Stimulated activated CD8-positive, alpha-beta memory T cell treated with anti-CD3 and anti-CD28 coated beads, Interleukin-15, amount 100 ng/mL, for 24 hours (primary cell): Measurements from ENCODE around the gene AQP6.
"Not testable (repeated sequence)": the region's sequence is repeated elsewhere in the genome, so short reads cannot be mapped to it uniquely, and the experiment has no call there.

ENCODE experiments used
- DNase-seq: peaks from one replicate; pipeline ENCODE4 v3.0.0-alpha.2; 2020; ENCODE audit warnings: low read depth

Gene AQP6

DNA sequence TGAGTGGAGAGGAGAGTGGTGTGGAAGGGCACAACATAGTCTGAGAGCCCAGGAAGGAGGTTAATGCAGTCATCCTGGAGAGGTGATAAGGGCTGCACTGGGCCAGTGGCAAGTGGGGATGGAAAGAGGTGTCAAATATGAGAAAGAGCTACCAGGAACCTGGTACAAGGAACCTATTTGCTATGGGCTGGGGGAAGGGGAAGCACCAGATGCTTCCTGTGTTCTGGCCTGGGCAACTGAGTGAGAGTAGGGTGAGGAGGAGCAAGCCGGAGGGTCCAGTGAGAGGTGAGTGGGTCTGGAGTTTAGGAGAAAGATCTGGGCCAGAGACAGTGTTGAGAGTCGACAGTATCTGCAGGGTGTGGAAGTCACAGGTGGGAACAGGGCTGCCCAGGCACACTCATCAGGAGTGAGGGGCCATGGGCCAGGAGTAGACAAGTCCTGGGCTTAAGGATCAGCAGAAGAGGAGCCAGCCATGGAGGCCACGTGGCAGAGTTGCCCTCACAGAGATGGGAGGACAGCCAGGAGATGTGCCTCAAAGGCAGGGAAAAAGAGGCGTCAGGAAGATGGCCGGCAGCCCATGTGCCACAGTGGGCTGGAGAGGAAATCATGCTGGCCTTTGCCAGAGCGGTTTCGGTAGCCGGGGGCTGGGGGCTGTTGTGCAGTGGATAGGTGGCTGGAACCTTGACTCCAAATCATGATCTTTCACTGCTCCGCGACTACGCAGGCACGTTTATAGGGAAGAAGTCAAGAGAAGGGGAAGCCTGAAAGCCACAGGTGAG is 2.9 kb upstream of the AQP6 start:
- DNase-seq: no peak

DNA sequence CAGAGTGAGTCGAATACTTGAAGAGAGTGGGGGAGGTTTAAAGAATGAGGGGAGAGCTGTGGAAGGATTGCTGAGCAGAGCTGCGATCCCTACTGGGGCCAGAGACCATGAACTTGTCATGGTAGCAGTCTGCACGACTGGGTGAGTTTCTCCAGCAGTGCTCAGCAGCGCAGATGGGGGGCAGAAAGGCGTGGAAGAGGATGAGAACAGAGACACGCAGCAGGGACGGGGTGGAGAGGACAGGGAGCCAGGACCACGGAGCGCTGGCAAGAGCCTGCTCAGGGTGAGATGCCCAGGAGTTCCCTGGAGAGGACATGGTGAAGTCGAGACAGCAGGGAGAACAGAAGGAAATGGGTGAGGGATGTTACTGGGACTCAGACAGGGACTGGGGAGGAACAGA is 2.1 kb upstream of the AQP6 start:
- no peak for DNase-seq

DNA sequence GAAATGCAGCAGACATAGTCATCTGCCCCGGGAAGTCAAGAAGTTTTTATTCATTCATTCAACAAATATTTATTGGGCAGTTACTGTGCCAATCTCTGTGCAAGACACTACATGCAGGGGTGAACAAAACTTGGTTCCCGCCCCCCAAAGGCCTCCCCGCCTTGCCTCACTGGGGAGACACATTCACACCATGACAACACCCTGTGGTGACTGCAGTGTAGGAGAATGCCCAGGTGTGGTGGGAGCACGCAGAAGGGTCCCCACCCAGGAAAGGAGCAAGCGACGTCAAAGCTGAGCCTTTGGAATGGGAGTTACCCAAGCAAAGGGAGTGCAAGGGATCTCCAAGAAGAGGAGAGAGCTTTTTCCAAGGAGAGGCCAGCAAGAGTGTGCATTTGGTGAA is 1.6 kb upstream of the AQP6 start:
- no peak for DNase-seq

DNA sequence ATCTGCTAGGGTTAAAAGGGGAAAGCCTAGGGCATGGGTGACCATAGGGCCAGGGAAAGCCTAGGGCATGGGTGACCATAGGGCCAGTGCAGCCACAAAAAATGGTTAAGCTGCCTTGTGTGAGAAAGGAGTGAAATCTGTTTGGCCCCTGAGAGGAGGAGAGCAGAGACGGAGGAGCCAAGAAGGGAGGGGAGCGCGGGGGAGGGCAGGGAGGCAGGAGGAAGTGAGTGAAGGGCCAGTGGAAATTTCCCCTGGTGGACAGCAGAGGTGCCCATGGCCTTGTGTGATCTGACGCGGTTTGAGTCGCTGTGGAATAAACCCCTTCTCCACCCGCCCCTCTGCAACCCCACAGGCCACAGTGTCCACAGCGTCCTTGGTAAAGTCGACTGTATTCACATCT is 618 bp upstream of the AQP6 start:
- no peak for DNase-seq

DNA sequence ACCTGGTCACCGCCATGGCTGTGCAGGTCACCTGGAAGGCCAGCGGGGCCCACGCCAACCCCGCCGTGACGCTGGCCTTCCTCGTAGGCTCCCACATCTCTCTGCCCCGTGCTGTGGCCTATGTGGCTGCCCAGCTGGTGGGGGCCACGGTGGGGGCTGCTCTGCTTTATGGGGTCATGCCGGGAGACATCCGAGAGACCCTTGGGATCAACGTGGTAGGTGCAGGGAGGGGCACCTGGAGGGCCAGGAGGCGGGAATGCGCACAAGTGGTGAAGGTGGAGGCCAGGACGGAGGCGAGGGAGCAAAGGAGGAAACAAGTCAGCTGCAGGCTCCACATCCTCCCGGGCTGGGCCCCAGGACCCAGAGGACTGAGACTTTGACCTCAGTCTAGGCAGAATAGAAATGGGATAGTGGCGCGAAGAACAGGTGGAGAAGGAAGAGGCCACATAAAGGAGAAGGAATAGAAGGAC is 649 bp downstream of the AQP6 start:
- DNase-seq: no peak

DNA sequence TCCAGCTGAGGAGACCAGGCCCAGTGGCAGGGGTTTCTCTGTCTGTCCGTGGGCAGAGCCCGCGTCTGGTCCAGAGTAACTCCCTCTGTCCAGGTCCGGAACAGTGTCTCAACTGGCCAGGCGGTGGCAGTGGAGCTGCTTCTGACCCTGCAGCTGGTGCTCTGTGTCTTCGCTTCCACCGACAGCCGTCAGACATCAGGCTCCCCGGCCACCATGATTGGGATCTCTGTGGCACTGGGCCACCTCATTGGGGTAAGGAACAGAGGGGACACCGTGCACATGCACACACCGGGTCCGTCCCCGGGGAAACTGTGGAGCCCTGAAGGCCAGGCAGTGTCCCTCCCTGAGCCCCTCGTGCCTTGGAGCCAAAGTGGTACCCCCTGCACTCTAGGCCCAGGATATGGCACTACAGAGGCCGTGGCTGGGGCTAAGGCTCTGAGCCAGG is 1.5 kb downstream of the AQP6 start:
- no peak for DNase-seq

DNA sequence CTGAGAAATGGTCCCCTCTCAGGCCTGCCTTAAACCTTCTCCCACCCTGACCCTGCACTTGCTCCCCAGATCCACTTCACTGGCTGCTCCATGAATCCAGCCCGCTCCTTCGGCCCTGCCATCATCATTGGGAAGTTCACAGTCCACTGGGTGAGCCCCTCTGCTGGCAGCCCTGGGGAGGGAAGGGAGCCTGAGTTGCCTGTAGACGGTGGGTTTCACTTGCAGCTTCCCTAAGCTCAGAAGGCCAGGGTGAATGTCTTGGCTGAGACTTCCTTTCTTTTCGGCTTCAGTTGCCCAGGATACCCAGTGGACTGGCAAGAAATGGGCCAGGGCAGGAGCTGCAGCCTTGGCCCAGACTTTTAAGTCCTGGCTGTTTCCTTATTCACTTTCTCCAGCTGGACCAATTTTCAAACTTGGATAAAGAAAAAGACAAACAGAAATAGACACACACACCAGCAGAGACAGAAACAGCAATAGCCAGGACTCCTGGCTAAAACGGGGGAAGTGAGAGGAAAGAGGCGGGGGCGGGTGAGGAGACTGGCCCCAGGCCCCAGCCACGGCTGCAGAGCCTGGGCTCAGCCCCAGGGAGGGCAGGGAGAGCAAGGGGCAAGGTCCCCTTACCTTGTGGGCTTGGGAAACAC is 2.0 kb downstream of the AQP6 start:
- DNase-seq: no peak

DNA sequence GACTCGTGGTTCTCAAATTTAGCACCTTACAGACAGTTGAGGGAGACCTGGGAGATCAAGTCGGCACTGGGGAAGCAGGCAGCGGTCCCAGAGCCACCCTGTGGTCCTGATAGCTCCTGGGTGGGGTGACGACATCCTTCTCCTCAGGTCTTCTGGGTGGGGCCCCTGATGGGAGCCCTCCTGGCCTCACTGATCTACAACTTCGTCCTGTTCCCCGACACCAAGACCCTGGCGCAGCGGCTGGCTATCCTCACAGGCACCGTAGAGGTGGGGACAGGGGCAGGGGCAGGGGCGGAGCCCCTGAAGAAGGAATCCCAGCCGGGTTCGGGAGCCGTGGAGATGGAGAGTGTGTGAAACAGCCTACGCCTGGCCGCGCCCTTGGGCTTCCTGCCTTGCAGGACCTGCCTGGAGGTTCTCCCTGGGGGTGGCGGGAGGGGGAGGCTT is 2.6 kb downstream of the AQP6 start:
- DNase-seq: no peak

DNA sequence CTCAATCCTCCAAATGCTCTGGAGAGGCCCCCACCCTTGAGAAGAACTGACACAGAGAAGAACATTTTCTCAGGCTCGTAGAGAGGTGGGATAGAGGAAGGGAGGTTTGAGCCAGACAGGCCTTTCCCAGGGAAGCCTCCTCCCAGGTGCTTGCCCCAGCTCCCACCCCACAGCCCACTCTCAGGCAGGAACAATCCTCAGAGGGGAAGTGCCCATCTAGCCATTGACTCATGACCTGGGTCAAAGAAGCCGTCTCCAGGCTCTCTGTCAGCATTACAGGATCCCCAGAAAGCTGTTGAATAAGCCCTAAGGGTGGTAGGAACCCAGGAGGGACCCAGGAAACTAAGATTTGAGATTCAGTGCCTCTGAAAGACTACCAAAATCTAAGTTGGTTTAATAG is 3.8 kb downstream of the AQP6 start:
- no peak for DNase-seq

DNA sequence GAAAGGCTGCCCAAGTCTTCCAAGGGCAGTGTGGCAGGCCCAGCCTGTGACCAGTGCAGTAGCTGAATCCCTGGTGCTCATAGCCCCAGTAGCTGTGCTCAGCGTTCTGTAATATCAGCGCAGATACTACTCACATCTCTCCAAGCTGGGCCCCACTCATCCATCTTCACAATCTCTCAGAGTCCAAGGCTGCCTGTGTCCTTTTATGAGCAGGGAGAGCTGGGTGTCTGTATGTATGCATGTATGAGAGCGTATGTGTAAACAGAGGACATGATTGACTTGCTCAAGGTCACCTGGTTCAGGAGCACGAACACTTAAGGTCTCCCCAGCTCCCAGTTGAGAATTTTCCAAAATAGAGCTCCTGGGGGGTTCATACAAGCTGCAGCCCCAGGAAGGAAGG is 5.4 kb downstream of the AQP6 start:
- no peak for DNase-seq

DNA sequence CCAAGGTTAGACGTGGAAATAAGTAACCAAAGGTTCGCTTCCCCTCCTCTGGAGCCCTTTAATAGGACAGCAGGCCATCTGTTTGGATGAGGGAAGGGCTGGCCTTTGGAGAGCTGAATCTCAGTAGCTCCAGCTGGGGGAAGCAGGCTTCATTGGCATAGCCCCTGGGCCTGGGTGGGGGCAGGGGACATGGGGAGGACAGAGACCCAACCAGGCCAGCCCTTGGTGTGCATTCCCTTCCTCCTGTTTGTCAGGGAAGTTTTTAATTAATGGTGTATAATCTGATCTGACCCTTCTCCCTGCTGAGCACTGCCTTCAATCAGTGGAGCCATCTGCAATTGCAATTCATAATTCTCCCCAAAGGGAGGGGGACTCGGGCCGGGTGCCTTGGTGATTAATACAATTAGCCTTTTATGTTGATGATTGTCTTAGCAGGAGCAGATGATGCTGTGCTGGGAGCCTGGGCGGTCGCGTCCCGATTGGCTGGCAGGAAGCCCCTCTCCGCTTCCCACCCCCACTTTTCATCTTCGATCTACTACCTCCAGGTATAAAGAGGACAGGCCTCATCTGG is 6.4 kb downstream of the AQP6 start:
- DNase-seq: no peak

DNA sequence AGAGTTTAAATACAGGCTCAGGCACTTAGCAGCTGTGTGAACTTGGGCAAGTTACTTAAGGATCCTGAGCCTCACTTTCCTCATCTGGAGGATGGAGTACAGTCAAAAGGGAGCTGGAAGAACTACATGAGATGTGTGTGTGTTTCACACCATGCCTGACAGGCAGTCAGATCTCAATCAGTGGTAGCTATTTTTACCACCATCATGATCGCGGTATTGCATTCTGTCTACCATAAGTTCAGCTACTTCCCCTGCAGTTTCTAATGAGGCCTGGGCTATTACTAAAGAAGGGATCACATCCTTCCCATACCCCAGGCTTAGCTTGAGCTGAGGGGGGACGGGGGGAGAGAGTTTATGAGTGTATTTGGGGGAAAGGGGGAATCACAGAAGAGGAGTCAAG is 7.0 kb downstream of the AQP6 start:
- DNase-seq: no peak

DNA sequence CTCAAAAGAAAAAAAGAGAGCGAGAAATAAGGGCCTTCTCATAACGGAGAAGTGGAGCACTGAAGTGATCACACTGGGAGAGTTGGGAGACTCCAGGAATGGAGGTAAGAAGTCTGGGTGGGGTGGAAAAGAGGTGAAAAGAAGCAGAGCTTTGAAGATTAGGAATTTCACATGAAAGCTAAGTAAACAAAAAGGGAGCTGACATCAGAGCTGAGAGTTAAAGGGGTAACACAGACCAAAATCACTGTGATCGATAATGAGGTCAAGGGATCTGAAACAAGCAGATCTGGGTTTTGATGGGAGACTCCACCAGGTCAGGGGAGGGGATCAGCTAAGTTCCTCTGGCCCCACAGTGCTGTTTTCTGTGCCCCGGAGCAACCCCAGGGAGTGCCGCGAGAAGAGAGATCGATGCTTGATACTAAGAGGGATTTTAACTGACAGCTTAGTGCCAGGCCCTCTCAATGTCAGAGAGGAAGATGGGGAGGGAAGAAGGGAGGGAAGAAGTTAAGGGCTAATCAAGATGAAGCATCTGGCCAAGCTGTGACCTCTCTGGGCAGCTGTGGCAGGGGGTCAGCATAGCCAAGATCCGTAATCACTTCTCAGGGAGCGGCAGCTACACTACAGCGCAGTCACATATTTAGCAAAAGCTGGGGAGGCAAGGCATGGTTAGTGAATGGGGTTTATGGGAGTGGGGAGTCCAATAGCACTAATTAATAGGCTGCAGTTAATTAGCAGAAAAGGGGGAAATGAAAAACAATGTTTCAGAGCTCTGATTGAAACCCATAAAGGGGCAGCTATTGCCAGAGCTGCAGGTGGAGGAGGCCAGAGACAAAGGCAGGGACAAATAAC is 8.0 kb downstream of the AQP6 start:
- no peak for DNase-seq

DNA sequence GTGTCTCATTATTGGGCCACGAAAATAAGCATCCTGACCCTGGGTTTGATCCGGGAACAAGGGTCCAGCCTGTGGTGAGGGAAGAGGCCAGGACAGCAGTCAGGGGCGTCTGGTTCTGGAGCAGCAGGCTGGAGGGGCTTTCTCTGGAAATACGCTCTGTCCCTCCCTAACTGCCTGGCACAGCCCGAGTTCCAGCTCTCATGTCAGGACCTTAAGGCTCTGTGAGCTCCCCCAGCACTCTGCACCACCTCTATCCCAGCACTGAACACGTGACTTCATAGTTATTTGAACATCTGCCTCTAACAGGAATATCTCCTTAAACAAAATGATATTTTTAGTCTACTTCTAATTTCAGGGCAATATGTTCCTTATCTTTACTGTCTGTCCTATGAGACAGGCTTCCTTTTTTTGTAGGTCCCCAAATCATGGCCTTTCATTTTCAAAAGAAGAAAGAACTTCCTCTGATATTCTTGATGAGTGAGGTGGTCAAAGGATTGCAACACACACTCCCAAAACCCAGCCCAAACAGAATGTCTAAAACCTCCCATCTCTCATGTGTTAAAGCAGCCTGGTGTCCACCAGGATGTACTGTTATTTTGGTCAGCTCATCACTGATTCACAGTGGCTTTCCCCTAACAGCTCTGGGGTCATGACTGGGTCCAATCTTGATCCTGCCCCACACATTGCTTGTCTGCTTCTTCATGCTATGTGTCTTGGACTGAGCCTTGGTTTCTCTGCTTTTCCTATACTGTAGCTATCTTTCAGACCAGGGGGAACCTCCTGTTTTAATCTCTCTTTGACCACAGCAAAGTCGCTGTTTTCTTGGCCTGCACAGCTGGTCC is 9.7 kb downstream of the AQP6 start:
- DNase-seq: no peak

DNA sequence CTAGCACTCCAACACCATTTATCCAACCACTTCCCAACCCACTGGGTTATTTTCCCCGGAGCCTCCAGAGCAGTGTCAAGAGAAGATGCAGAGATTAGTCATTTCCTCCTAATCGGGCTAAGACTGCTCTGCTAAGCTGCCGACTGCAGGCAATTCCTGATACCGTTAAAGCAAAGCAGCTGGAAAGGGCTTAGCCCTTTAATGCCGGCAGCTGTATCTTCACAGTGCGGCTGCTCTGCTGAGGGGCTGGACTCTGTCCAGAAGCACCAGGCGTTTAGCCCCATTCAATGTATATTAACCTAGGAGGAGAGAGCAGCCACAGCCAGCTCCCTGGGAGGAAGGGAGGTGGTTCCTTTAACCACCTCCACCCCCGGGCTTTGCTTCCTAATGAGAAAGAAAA is 11.1 kb downstream of the AQP6 start:
- no peak for DNase-seq

DNA sequence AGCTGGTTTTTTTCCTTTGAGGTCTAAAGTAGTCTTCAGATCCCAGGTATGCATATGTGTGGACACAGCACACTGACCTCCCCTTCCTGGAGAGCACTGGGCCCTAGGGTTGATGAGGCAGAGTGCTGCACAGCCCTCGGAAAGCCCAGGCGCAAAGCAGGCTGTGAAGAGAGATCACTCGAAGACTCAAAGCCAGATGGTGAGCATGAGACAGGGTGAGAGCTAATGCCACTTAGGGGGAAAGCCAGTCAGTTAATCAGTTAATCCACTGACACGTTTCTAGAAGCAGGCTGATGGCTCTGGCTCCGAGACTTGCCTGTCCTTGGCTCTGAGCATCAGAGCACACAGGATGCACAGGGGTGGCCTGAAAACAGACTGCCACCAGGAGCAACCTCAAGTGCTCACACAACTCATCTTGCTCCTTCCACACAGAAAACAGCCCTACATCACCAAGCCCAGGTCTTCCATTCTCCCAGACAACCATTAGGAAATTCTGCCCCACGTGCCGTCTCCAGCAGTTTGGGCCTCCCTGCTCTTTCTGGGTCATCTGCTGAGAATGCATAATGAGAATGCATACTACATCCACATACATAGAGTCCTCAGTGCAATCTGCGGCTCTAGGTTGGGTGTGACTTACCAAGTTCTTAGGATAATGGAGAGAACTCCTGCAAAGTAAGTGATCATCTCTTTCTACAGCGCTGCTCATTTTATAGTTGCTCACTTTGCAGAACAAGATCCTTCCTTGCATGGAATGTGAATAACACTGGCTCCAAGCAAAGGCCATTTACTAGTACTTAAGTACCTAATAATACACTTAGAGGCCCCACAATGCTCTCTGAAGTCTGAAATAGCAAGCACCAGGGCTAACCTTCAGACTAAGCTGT is 12.0 kb downstream of the AQP6 start:
- DNase-seq: no peak

DNA sequence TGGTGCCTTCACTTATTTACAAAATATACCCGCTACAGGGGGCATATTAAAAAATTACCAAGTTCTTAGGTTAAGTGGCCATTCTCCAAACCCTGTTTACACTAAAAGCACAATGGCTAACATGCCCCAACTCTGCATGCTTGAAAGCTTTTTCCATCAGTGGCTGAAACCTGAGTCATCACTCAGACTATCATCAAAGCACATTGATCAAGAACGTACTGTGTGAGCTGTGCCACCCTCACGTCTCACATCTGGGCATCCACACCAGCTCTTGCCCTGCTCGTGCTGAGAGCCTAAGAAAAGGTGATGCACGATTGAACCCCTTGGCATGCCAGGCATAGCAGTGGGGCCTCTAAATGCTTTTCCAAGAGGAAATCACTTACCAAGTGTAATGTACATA is 13.2 kb downstream of the AQP6 start:
- no peak for DNase-seq

DNA sequence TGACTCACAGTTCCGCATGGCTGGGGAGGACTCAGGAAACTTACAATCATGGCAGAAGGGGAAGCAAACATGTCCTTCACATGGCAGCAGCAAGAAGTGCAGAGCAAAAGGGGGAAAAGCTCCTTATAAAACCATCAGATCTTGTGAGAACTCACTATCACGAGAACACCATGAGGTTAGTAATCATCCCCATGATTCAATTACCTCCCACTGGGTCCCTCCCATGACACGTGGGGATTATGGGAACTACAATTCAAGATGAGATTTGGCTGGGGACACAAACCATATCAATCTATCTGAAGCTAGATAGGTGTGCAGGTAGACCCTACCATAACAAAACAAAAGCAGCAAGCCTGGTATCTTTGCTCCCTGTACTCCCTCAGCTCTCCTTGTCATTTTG is 13.7 kb downstream of the AQP6 start:
- not testable (repeated sequence) for DNase-seq

DNA sequence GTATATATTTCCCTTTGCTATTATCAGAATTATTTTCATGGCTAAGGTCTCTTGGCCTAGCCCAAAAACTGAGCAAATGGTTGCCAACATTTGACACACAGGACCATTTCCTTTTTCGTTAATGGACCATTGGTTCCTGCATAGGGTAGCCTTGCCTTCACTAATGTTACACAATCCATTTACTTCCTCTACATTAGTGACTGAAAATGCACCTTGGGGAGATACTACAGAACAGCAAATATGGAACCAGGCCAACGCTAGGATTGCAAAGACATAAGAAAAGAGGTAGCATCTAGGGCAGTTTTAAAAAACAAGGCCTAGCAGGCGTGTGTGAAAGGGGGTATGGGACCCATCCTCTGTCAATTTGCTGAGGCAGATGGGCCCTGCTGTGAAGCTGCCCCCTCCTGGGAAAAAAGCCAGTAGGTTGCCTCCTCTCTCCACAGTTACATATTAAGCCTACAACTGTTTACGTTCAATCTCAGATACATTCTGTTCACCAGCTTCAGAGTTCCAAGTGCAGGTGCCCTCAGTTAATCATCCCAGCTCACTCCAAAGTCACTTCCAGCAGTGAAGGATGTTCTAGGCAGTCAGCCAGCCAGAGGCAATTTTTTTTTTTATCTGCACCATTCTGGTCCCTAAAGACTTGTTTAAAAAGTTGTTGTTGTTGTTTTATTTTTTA is 15.0 kb downstream of the AQP6 start:
- DNase-seq: no peak

DNA sequence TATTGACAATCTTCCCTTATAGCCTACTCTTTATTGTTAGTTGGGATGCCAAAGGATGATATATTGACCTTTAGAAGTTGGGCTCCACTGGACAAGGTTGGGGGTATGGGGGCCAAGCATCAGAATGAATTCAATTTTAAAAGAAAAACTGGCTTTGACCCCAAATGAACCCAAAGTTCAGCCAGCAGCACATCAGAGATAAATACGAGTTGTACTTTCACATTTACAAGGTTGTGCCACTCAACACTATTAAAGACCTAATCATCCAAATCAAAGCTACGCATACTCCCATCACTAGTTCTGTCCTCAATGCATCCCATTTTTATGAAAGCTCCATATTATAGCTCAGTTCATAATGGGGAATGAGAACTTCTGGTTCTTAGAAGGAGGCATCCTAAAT is 16.7 kb downstream of the AQP6 start:
- DNase-seq: not testable (repeated sequence)
